NCI-H2081 treated with DMSO at 0.1 percent for 48 hours (cell line): ENCODE data around the gene CLDND1.

Source experiments
- DNase-seq: peaks from one replicate; lab custom pipeline; 2025; lab: John Stamatoyannopoulos, UW

The CLDND1 gene

GRCh38 chr3:98514948-98515347, 7.8 kb downstream of the CLDND1 start:
- DNase-seq = no peak

DNA sequence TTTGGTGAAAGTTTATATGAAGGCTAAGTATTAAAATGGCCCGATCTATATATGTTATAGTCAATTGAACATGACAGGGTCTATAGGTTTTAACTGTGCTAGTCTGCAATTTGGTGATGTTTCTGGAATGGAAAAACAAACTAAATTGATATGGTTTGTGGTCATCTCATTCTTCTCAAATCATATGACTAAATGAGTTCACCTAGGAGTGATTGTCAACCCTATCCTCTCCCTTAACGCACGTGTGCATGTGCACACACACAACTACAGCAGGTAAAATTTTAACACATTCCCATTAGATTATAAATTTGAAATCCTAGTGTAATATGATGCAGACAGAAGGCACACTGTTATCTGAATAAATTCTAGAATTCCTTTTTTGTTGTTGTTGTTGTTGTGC, 9.0 kb downstream of the CLDND1 start:
- no peak for DNase-seq

- no peak for DNase-seq
Observed at GRCh38 chr3:98513091-98513511, 9.6 kb downstream of the CLDND1 start.

DNA sequence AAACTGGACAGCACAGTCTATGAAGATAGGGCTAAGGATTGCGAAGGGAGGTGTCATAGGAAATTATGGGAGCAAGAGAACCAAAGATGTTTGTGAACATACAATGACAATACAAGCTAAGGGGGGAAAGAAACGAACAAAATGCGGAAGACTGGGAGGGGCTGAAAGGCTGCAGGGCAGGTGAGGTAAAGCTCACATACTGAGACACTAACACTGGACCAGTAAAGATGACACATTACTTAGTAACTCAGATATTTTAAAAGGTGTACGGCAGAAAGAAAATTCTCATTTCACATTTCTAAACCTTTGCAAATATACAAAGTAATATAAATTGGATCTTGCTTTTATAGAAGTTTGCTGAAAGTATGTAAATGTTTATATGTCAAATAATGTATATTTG, 10.1 kb downstream of the CLDND1 start:
- no peak for DNase-seq

GRCh38 chr3:98508582-98508981, 14.1 kb downstream of the CLDND1 start:
- no peak for DNase-seq

- no peak for DNase-seq
Observed at GRCh38 chr3:98504539-98504938, 18.2 kb downstream of the CLDND1 start.

DNA sequence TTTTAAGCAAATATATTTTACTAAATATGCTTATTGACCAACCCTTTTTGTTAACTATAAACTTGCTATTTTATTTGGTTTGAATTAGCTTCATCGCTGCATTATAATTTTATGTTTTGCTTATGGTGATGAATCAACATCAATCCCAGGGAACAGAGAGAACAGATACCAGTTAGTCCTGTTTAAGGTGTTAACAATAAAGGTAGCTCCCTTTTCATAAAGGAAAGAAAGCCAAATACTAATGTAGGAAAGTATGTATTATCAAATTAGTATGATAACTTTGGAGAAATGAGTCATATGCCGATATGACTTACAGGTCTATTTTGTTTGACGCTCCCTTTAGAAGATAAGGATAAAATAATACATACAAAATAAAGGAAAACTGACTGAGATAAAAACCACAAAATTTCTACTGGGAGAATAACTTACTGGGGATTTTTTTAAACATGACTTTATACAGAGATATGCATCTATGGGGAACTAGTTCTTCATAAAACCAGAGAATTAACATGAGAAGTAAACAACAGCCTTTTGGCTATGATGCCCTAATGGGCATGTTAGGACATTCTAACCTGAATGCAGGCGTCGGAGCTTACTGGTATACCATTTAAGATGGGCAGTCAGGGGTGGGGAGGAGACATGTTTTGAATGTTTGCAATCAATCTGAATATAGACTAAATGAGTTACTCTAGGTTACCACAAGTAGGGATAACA, 20.7 kb downstream of the CLDND1 start:
- no peak for DNase-seq

GRCh38 chr3:98501270-98501669, 21.4 kb downstream of the CLDND1 start:
- DNase-seq = no peak

DNA sequence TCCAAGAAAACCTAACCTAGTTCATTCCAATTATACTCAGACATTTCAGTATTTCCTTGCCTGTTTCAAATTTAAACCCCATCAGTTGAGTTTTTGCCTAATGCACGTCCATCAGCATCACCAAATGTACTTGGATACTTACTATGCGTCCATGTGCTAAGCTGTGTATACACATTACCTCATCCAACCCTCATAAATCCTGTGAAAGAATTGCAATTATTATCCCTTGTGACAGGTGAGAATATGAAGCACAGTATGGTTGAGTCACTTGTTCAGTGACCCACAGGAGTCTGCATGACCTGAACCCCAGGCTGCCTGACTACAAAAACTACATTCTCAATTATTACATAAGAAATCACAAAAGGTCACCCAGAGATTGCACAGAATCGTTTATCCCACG, 22.7 kb downstream of the CLDND1 start:
- DNase-seq = no peak

GRCh38 chr3:98497381-98497780, 25.3 kb downstream of the CLDND1 start, which contains the start of gene OR5K2:
Gene OR5K2 (plus strand): TSS chr3:98497681. CDS start chr3:98497681, 0 bp downstream.
- no peak for DNase-seq

- DNase-seq = no peak
Observed at GRCh38 chr3:98483626-98484025, 39.1 kb downstream of the CLDND1 start.

DNA sequence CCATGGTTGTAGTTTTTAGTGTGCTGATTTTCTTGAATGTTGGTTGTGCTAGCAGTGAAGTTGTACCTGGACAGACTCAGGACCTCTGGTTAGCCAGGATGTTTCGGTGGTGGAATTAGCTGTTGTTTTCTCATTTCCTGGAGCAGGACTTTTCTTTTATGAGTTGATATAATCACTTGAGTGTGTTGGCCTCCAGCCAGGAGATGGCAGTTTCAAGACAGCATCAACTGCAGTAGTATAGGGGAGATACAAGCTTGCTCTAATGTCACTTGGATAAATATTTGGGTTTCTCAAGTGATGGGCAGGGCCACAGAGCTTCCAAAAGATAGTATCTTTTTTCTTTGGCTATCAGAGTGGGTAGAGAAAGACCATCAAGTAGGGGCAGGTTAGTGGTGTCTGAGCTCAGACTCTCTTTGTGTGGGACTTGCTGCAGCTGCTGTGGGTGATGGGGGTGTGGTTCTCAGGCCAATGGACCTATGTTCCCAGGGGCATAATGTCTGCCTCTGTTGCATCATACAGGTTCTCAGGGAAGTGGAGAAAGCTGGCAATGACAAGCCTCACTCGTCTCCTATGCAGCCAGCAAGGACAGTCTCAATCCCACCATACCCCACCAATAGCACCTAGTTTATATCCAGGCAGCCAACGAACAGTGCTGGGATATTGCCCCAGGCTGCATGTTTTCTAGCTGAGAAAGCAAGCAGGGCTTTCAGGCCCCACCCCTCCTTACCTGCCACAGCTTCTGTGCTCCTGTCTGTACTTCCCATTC, 39.8 kb downstream of the CLDND1 start:
- DNase-seq = no peak
